Measurements from ENCODE around the gene XAF1. TPM values are rescaled to one million over a fixed set of nuclear protein-coding genes. Genes with fewer than 3 reads are reported as not detected.

The XAF1 gene
- total and polyA plus RNA-seq, 2 experiments from 2014 or later, result not detected

DNA sequence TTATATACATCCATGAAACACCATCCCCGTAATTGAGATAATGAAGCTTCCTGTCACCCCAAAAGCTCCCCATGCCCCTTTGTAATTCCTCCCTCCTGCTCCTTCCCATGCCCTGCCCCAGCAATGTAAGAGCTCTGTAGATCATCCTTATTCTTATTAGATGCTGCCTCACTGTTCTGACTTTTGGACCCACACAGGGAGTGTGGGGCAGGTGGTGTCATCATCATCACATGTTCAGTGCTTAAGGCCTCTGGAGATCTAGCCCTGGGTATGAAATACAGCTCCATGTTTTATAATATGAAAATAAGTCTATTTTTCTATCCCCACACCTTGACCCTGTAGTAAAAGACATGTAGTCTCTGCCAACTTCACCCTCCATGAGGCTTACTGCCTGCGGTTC is 1.9 kb downstream of the XAF1 start:
- no peaks in the 10 kb centered on the region for H3K36me3 Mint-ChIP-seq (ENCODE audit: low read depth)
- ATAC-seq, result no peak
- no peak overlapping the region for H3K27ac Mint-ChIP-seq
- no peak for DNase-seq (ENCODE audit: low spot score)
- Histone ChIP-seq H3K79me2 (replicated peaks; ENCODE audit: insufficient read depth) (no peaks in the 10 kb centered on the region), H3K4me1 (ENCODE audit: insufficient read depth) (peaks cover 13% of the 10 kb centered on the region), H3K36me3 (ENCODE audit: insufficient read depth) (no peaks in the 10 kb centered on the region), H3F3A (replicated peaks; ENCODE audit: low read depth) (no peaks in the 10 kb centered on the region), H3K4me2 (no peak overlapping the region), H3K27me3 (ENCODE audit: insufficient read depth) (no peaks in the 10 kb centered on the region), H2AFZ (no peak overlapping the region), H3K9me2 (ENCODE audit: insufficient read depth) (no peaks in the 10 kb centered on the region), H3K4me3 (no peak overlapping the region), H4K20me1 (replicated peaks; ENCODE audit: insufficient read depth) (no peaks in the 10 kb centered on the region), H3K27ac (ENCODE audit: low read depth) (no peak overlapping the region)
- TF ChIP-seq ZNF114 (CRISPR knock-in tag; IDR thresholded peaks at IDR 0.05), result no peak
- TF ChIP-seq JUNB (IDR thresholded peaks at IDR 0.05; ENCODE audit: unreplicated experiment), result no peak
- TF ChIP-seq, protein P1, sequence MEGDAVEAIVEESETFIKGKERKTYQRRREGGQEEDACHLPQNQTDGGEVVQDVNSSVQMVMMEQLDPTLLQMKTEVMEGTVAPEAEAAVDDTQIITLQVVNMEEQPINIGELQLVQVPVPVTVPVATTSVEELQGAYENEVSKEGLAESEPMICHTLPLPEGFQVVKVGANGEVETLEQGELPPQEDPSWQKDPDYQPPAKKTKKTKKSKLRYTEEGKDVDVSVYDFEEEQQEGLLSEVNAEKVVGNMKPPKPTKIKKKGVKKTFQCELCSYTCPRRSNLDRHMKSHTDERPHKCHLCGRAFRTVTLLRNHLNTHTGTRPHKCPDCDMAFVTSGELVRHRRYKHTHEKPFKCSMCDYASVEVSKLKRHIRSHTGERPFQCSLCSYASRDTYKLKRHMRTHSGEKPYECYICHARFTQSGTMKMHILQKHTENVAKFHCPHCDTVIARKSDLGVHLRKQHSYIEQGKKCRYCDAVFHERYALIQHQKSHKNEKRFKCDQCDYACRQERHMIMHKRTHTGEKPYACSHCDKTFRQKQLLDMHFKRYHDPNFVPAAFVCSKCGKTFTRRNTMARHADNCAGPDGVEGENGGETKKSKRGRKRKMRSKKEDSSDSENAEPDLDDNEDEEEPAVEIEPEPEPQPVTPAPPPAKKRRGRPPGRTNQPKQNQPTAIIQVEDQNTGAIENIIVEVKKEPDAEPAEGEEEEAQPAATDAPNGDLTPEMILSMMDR (conservative IDR thresholded peaks at IDR 0.05; ENCODE audit: low read depth in 2 of 2), result no peak
- TF ChIP-seq ZNF331 (CRISPR knock-in tag; IDR thresholded peaks at IDR 0.05; ENCODE audit: low read depth), result no peak
- no peak for TF ChIP-seq CREB1 (CRISPR knock-in tag; IDR thresholded peaks at IDR 0.05; ENCODE audit: low read depth)
- TF ChIP-seq EZH2phosphoT487 (IDR thresholded peaks at IDR 0.05; ENCODE audit: unreplicated experiment), result no peak
- TF ChIP-seq POLR2AphosphoS5 (IDR thresholded peaks at IDR 0.05; ENCODE audit: low read depth), result no peak
- no peak for TF ChIP-seq NANOG (IDR thresholded peaks at IDR 0.05; ENCODE audit: borderline replicate concordance)
- TF ChIP-seq EZH2 (IDR thresholded peaks at IDR 0.05; ENCODE audit: low read depth, unreplicated experiment), result no peak
- TF ChIP-seq, protein P2, sequence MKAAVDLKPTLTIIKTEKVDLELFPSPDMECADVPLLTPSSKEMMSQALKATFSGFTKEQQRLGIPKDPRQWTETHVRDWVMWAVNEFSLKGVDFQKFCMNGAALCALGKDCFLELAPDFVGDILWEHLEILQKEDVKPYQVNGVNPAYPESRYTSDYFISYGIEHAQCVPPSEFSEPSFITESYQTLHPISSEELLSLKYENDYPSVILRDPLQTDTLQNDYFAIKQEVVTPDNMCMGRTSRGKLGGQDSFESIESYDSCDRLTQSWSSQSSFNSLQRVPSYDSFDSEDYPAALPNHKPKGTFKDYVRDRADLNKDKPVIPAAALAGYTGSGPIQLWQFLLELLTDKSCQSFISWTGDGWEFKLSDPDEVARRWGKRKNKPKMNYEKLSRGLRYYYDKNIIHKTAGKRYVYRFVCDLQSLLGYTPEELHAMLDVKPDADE (IDR thresholded peaks at IDR 0.05), result no peak
- TF ChIP-seq, protein P3, sequence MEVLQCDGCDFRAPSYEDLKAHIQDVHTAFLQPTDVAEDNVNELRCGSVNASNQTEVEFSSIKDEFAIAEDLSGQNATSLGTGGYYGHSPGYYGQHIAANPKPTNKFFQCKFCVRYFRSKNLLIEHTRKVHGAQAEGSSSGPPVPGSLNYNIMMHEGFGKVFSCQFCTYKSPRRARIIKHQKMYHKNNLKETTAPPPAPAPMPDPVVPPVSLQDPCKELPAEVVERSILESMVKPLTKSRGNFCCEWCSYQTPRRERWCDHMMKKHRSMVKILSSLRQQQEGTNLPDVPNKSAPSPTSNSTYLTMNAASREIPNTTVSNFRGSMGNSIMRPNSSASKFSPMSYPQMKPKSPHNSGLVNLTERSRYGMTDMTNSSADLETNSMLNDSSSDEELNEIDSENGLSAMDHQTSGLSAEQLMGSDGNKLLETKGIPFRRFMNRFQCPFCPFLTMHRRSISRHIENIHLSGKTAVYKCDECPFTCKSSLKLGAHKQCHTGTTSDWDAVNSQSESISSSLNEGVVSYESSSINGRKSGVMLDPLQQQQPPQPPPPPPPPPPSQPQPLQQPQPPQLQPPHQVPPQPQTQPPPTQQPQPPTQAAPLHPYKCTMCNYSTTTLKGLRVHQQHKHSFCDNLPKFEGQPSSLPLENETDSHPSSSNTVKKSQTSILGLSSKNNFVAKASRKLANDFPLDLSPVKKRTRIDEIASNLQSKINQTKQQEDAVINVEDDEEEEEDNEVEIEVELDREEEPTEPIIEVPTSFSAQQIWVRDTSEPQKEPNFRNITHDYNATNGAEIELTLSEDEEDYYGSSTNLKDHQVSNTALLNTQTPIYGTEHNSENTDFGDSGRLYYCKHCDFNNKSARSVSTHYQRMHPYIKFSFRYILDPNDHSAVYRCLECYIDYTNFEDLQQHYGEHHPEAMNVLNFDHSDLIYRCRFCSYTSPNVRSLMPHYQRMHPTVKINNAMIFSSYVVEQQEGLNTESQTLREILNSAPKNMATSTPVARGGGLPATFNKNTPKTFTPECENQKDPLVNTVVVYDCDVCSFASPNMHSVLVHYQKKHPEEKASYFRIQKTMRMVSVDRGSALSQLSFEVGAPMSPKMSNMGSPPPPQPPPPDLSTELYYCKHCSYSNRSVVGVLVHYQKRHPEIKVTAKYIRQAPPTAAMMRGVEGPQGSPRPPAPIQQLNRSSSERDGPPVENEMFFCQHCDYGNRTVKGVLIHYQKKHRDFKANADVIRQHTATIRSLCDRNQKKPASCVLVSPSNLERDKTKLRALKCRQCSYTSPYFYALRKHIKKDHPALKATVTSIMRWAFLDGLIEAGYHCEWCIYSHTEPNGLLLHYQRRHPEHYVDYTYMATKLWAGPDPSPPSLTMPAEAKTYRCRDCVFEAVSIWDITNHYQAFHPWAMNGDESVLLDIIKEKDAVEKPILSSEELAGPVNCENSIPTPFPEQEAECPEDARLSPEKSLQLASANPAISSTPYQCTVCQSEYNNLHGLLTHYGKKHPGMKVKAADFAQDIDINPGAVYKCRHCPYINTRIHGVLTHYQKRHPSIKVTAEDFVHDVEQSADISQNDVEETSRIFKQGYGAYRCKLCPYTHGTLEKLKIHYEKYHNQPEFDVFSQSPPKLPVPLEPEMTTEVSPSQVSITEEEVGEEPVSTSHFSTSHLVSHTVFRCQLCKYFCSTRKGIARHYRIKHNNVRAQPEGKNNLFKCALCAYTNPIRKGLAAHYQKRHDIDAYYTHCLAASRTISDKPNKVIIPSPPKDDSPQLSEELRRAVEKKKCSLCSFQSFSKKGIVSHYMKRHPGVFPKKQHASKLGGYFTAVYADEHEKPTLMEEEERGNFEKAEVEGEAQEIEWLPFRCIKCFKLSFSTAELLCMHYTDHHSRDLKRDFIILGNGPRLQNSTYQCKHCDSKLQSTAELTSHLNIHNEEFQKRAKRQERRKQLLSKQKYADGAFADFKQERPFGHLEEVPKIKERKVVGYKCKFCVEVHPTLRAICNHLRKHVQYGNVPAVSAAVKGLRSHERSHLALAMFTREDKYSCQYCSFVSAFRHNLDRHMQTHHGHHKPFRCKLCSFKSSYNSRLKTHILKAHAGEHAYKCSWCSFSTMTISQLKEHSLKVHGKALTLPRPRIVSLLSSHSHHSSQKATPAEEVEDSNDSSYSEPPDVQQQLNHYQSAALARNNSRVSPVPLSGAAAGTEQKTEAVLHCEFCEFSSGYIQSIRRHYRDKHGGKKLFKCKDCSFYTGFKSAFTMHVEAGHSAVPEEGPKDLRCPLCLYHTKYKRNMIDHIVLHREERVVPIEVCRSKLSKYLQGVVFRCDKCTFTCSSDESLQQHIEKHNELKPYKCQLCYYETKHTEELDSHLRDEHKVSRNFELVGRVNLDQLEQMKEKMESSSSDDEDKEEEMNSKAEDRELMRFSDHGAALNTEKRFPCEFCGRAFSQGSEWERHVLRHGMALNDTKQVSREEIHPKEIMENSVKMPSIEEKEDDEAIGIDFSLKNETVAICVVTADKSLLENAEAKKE (CRISPR knock-in tag; IDR thresholded peaks at IDR 0.05), result no peak
- no peak for TF ChIP-seq STAT1 (IDR thresholded peaks at IDR 0.05; ENCODE audit: unreplicated experiment)
- TF ChIP-seq, protein P4, sequence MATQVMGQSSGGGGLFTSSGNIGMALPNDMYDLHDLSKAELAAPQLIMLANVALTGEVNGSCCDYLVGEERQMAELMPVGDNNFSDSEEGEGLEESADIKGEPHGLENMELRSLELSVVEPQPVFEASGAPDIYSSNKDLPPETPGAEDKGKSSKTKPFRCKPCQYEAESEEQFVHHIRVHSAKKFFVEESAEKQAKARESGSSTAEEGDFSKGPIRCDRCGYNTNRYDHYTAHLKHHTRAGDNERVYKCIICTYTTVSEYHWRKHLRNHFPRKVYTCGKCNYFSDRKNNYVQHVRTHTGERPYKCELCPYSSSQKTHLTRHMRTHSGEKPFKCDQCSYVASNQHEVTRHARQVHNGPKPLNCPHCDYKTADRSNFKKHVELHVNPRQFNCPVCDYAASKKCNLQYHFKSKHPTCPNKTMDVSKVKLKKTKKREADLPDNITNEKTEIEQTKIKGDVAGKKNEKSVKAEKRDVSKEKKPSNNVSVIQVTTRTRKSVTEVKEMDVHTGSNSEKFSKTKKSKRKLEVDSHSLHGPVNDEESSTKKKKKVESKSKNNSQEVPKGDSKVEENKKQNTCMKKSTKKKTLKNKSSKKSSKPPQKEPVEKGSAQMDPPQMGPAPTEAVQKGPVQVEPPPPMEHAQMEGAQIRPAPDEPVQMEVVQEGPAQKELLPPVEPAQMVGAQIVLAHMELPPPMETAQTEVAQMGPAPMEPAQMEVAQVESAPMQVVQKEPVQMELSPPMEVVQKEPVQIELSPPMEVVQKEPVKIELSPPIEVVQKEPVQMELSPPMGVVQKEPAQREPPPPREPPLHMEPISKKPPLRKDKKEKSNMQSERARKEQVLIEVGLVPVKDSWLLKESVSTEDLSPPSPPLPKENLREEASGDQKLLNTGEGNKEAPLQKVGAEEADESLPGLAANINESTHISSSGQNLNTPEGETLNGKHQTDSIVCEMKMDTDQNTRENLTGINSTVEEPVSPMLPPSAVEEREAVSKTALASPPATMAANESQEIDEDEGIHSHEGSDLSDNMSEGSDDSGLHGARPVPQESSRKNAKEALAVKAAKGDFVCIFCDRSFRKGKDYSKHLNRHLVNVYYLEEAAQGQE (IDR thresholded peaks at IDR 0.05; ENCODE audit: unreplicated experiment), result no peak
- H3K27me3 Mint-ChIP-seq (ENCODE audit: insufficient read depth, low read depth, poor library complexity), result peaks cover 16% of the 10 kb centered on the region
- H3K4me1 Mint-ChIP-seq, result peaks cover 21% of the 10 kb centered on the region
- no peak overlapping the region for H3K4me3 Mint-ChIP-seq
- H3K9me3 Mint-ChIP-seq, result no peaks in the 10 kb centered on the region
